Common myeloid progenitor, CD34-positive (primary cell): Measurements from ENCODE around the gene ZNF586.
"Not testable (repeated sequence)": the region's sequence is repeated elsewhere in the genome, so short reads cannot be mapped to it uniquely, and the experiment has no call there.

Experiments
- CTCF ChIA-PET: fragments of 350-600 bp; sonication (Branson Sonifier 250); formaldehyde crosslinking; loops from one replicate; lab custom pipeline; 2021; ENCODE audit warnings: antibody characterized with exemption; lab: Charles Lee
- POLR2A ChIA-PET: fragments of 350-600 bp; sonication (Branson Sonifier 250); formaldehyde crosslinking; loops from one replicate; lab custom pipeline; 2021; ENCODE audit warnings: antibody characterized with exemption; lab: Charles Lee
- DNase-seq, 3 donors: peaks; one replicate each; pipeline versions ENCODE4 v3.0.0 to v3.0.0-alpha.2; 2013
- H3K27ac ChIP-seq, 2 experiments: 1 replicate in 1 of 2; 2 replicates in 1 of 2; pipeline ENCODE4 v1.7.0; 2013; ENCODE audit warnings: inconsistent platforms in 2 of 2, low read length in 2 of 2, mild to moderate bottlenecking in 2 of 2, low read depth in 1 of 2, moderate library complexity in 1 of 2; ENCODE audit not compliant: severe bottlenecking in 2 of 2, insufficient read depth in 1 of 2, poor library complexity in 1 of 2
- H3K27me3 ChIP-seq, 5 experiments: replicated peaks in 2 of 5; 1 replicate in 3 of 5; 2 replicates in 2 of 5; pipeline versions ENCODE4 v1.6.1 to v1.7.0; 2013; ENCODE audit warnings: low read length in 4 of 5, mild to moderate bottlenecking in 2 of 5, moderate library complexity in 2 of 5, inconsistent platforms in 1 of 5; ENCODE audit not compliant: insufficient read depth in 5 of 5, control insufficient read depth in 4 of 5
- H3K36me3 ChIP-seq, 4 experiments: 1 replicate in 2 of 4; 2 replicates in 2 of 4; pipeline versions ENCODE4 v1.6.1 to v1.7.0; 2013; ENCODE audit warnings: low read length in 3 of 4, control low read depth in 1 of 4, mild to moderate bottlenecking in 1 of 4; ENCODE audit not compliant: control insufficient read depth in 4 of 4, insufficient read depth in 4 of 4
- H3K4me1 ChIP-seq, 4 experiments: 1 replicate in 3 of 4; 2 replicates in 1 of 4; pipeline versions ENCODE4 v1.6.1 to v1.7.1; 2013; ENCODE audit warnings: low read length in 3 of 4, mild to moderate bottlenecking in 3 of 4, control low read depth in 1 of 4, inconsistent platforms in 1 of 4, moderate library complexity in 1 of 4; ENCODE audit not compliant: control insufficient read depth in 4 of 4, insufficient read depth in 4 of 4; ENCODE audit errors: control extremely low read depth in 1 of 4
- H3K4me3 ChIP-seq, 7 experiments: 1 replicate in 4 of 7; 2 replicates in 3 of 7; pipeline versions ENCODE4 v1.5.1 to v1.7.0; 2013; ENCODE audit warnings: mild to moderate bottlenecking in 7 of 7, low read length in 6 of 7, moderate library complexity in 6 of 7, inconsistent platforms in 2 of 7, low read depth in 2 of 7, control low read depth in 1 of 7; ENCODE audit not compliant: insufficient read depth in 4 of 7, control insufficient read depth in 1 of 7; ENCODE audit errors: extremely low read depth in 1 of 7
- H3K9me3 ChIP-seq, 5 experiments: 1 replicate in 4 of 5; 2 replicates in 1 of 5; pipeline versions ENCODE4 v1.6.1 to v1.7.1; 2013; ENCODE audit warnings: low read length in 4 of 5, mild to moderate bottlenecking in 2 of 5, inconsistent platforms in 1 of 5, low read depth in 1 of 5, moderate library complexity in 1 of 5; ENCODE audit not compliant: control insufficient read depth in 4 of 5, insufficient read depth in 2 of 5; ENCODE audit errors: control extremely low read depth in 1 of 5
- WGBS: methylation state at CpG from one replicate; pipeline ENCODE4 v1.1.5; 2013; ENCODE audit not compliant: insufficient coverage; 5-methylcytosine and 5-hydroxymethylcytosine counted together

The ZNF586 gene

GRCh38 chr19:57821095-57821494 is 51.6 kb downstream of the ZNF586 start:
- WGBS, result 100% methylated on average over 1 of the region's 3 CpGs
- H3K27ac ChIP-seq, result peak overlapping the region in 1 of 2 experiments; percentile 90
- H3K4me3 ChIP-seq, result peak overlapping the region in 1 of 7 experiments; percentile 100

GRCh38 chr19:57821501-57821900 is 52.0 kb downstream of the ZNF586 start:
- H3K27ac ChIP-seq, POLR2A ChIA-PET, H3K27me3 ChIP-seq, DNase-seq, H3K9me3 ChIP-seq, H3K4me3 ChIP-seq: not testable (repeated sequence)
- Histone ChIP-seq H3K36me3 (peaks cover 0 to 18% (median 6%) of the 10 kb centered on the region in 4 experiments), H3K4me1 (peaks cover 0 to 17% (median 11%) of the 10 kb centered on the region in 4 experiments)
- WGBS, result 100% methylated on average over 2 of the region's 3 CpGs
- CTCF ChIA-PET, result interaction anchor here (0.6 to 1.8 kb wide), 3 partner anchors 9 to 48 kb away, joined by 3 to 4 read pairs (median 4); partner anchors contain the start of gene ZNF587B

More at GRCh38 chr19:57821095-57821494, 51.6 kb downstream of the ZNF586 start:
- not testable (repeated sequence) for H3K9me3 ChIP-seq, H3K27me3 ChIP-seq
- H3K4me1 ChIP-seq, result peaks cover 0 to 17% (median 11%) of the 10 kb centered on the region in 4 experiments
- ChIA-PET POLR2A (interaction anchor here (0.6 kb wide), 1 partner anchor 73 kb away, joined by 3 read pairs; no protein-coding TSS in a partner anchor), CTCF (interaction anchor here (1.8 to 2.2 kb wide), 2 partner anchors 20 to 82 kb away, joined by 4 to 5 read pairs; no protein-coding TSS in a partner anchor)
- DNase-seq, result peak in 2 of 3 donors; percentile 16 to 29
- peaks cover 0 to 14% (median 4%) of the 10 kb centered on the region in 4 experiments for H3K36me3 ChIP-seq

- H3K27ac ChIP-seq, POLR2A ChIA-PET, H3K4me3 ChIP-seq, H3K9me3 ChIP-seq, DNase-seq, CTCF ChIA-PET, H3K27me3 ChIP-seq: not testable (repeated sequence)
- peaks cover 0 to 17% (median 11%) of the 10 kb centered on the region in 4 experiments for H3K4me1 ChIP-seq
- peaks cover 0 to 19% (median 6%) of the 10 kb centered on the region in 4 experiments for H3K36me3 ChIP-seq
- WGBS, result 100% methylated on average over 1 of the region's 2 CpGs
Observed at GRCh38 chr19:57823155-57823554, 53.7 kb downstream of the ZNF586 start.

- H3K27me3 ChIP-seq, POLR2A ChIA-PET, H3K4me3 ChIP-seq, CTCF ChIA-PET, H3K27ac ChIP-seq, DNase-seq, H3K9me3 ChIP-seq: not testable (repeated sequence)
- H3K36me3 ChIP-seq, result peaks cover 0 to 19% (median 6%) of the 10 kb centered on the region in 4 experiments
- no CpG with 5 or more reads among the region's 4 CpGs for WGBS
- H3K4me1 ChIP-seq, result peaks cover 0 to 17% (median 11%) of the 10 kb centered on the region in 4 experiments
Observed at GRCh38 chr19:57823608-57824007, 54.1 kb downstream of the ZNF586 start.

- no peaks in the 10 kb centered on the region for H3K9me3 ChIP-seq
- 97% methylated on average over 5 of the region's 6 CpGs for WGBS
- no peak overlapping the region for H3K4me3 ChIP-seq
- peaks cover 0 to 5% (median 4%) of the 10 kb centered on the region in 4 experiments for H3K4me1 ChIP-seq
- ChIA-PET POLR2A (no interaction called here), CTCF (interaction anchor here (0.6 kb wide), 1 partner anchor 528 kb away, joined by 3 read pairs; no protein-coding TSS in a partner anchor)
- no peak for DNase-seq
- H3K27me3 ChIP-seq, result no peaks in the 10 kb centered on the region
- H3K27ac ChIP-seq, result no peak overlapping the region
- H3K36me3 ChIP-seq, result peaks cover 0 to 31% (median 9%) of the 10 kb centered on the region in 4 experiments
Observed at GRCh38 chr19:57825511-57825910, 56.0 kb downstream of the ZNF586 start.

GRCh38 chr19:57829316-57829715 is 59.8 kb downstream of the ZNF586 start:
- Histone ChIP-seq H3K27ac (no peak overlapping the region), H3K27me3 (no peaks in the 10 kb centered on the region), H3K36me3 (peaks cover 0 to 26% (median 9%) of the 10 kb centered on the region in 4 experiments), H3K4me3 (no peak overlapping the region), H3K4me1 (no peaks in the 10 kb centered on the region), H3K9me3 (no peaks in the 10 kb centered on the region)
- POLR2A ChIA-PET, result interaction anchor here (0.9 kb wide), 1 partner anchor 10 kb away, joined by 3 read pairs; no protein-coding TSS in a partner anchor
- WGBS, result 97% methylated on average over 4 of the region's 5 CpGs
- CTCF ChIA-PET, result interaction anchor here (1.3 kb wide), 1 partner anchor 23 kb away, joined by 3 read pairs; no protein-coding TSS in a partner anchor
- no peak for DNase-seq

- peak within 1 kb of the TSS in 1 of 7 experiments; percentile 29 for H3K4me3 ChIP-seq
- H3K27ac ChIP-seq, result no peak within 1 kb of the TSS
- WGBS, result 84% methylated on average over 22 of the region's 22 CpGs
- ChIA-PET POLR2A (interaction anchor here (0.9 kb wide), 1 partner anchor 11 kb away, joined by 3 read pairs; no protein-coding TSS in a partner anchor), CTCF (interaction anchor here (1.3 kb wide), 1 partner anchor 8 kb away, joined by 4 read pairs; no protein-coding TSS in a partner anchor)
- no peaks in the 10 kb centered on the region for H3K9me3 ChIP-seq
- peaks cover 0 to 26% (median 9%) of the 10 kb centered on the region in 4 experiments for H3K36me3 ChIP-seq
- peak in 1 of 3 donors; percentile 22 for DNase-seq
- H3K27me3 ChIP-seq, result no peaks in the 10 kb centered on the region
- H3K4me1 ChIP-seq, result no peaks in the 10 kb centered on the region
Observed at GRCh38 chr19:57830071-57830602, 60.7 kb downstream of the ZNF586 start, which contains the start of gene ZNF587B. TSS of gene ZNF587B (plus strand) at chr19:57830299. CDS start at chr19:57830529, 230 bp downstream.
